Nephron (organoid): ENCODE results near the gene SLC16A7.

Experiments used
- H3K27ac Mint-ChIP-seq, 3 experiments: 2 replicates each; pipeline ENCODE4 v1.8.0; 2020; ENCODE audit warnings: mixed read lengths in 3 of 3, mild to moderate bottlenecking in 2 of 3, moderate library complexity in 1 of 3
- H3K27me3 Mint-ChIP-seq: 2 replicates; pipeline ENCODE4 v1.8.0; 2021; ENCODE audit warnings: low read depth, mild to moderate bottlenecking, moderate library complexity, mixed read lengths
- H3K36me3 Mint-ChIP-seq: 2 replicates; pipeline ENCODE4 v1.8.0; 2020; ENCODE audit warnings: low read depth, mixed read lengths
- H3K4me1 Mint-ChIP-seq: 2 replicates; pipeline ENCODE4 v1.8.0; 2020; ENCODE audit warnings: mixed read lengths
- H3K4me3 Mint-ChIP-seq, 3 experiments: 2 replicates each; pipeline ENCODE4 v1.8.0; 2020; ENCODE audit warnings: mild to moderate bottlenecking in 3 of 3, mixed read lengths in 3 of 3, moderate library complexity in 2 of 3
- H3K9me3 Mint-ChIP-seq: 2 replicates; pipeline ENCODE4 v1.8.0; 2020; ENCODE audit warnings: mixed read lengths
- CTCF ChIP-seq, 3 experiments: fragments of 200-600 bp; sonication (generic); IDR thresholded peaks; one replicate each; pipeline ENCODE4 v1.5.0; 2021; ENCODE audit warnings: antibody characterized with exemption in 3 of 3; ENCODE audit not compliant: unreplicated experiment in 3 of 3

SLC16A7 gene

GRCh38 chr12:59834659-59835474 lies 239.0 kb downstream of the SLC16A7 start:
- Mint-ChIP-seq H3K36me3 (no peaks in the 10 kb centered on the region), H3K27ac (no peak overlapping the region), H3K4me1 (no peaks in the 10 kb centered on the region), H3K4me3 (no peak overlapping the region), H3K27me3 (no peaks in the 10 kb centered on the region), H3K9me3 (no peaks in the 10 kb centered on the region)
- peak; percentile 44 to 62 (median 46) for TF ChIP-seq CTCF (IDR thresholded peaks at IDR 0.05; ENCODE audit: unreplicated experiment in 3 of 3)
